Glutamatergic neuron (in vitro differentiated cells): ENCODE results near the gene ALG2. TPM values are rescaled to one million over a fixed set of nuclear protein-coding genes. Genes with fewer than 3 reads are reported as not detected.

Experiments used
- DNase-seq: peaks from one replicate; pipeline ENCODE4 v3.0.0; 2022
- H3K27ac Mint-ChIP-seq: one replicate; pipeline ENCODE4 v1.8.0; 2020; ENCODE audit warnings: mild to moderate bottlenecking, mixed read lengths, inconsistent platforms; ENCODE audit not compliant: unreplicated experiment
- H3K27me3 Mint-ChIP-seq: one replicate; pipeline ENCODE4 v1.8.0; 2020; ENCODE audit warnings: mild to moderate bottlenecking, moderate library complexity, mixed read lengths, inconsistent platforms; ENCODE audit not compliant: unreplicated experiment
- H3K36me3 Mint-ChIP-seq: one replicate; pipeline ENCODE4 v1.8.0; 2020; ENCODE audit warnings: mild to moderate bottlenecking, mixed read lengths, inconsistent platforms; ENCODE audit not compliant: unreplicated experiment
- H3K4me1 Mint-ChIP-seq: one replicate; pipeline ENCODE4 v1.8.0; 2020; ENCODE audit warnings: mild to moderate bottlenecking, low read depth, mixed read lengths, inconsistent platforms; ENCODE audit not compliant: unreplicated experiment
- H3K4me3 Mint-ChIP-seq: one replicate; pipeline ENCODE4 v1.8.0; 2020; ENCODE audit warnings: mild to moderate bottlenecking, mixed read lengths, inconsistent platforms; ENCODE audit not compliant: unreplicated experiment
- H3K9me3 Mint-ChIP-seq: one replicate; pipeline ENCODE4 v1.8.0; 2020; ENCODE audit warnings: mild to moderate bottlenecking, moderate library complexity, mixed read lengths, inconsistent platforms; ENCODE audit not compliant: unreplicated experiment
- CTCF ChIP-seq: fragments of 200-600 bp; sonication (generic); IDR thresholded peaks from one replicate; pipeline ENCODE4 v1.5.0; 2021; ENCODE audit not compliant: partially characterized antibody, unreplicated experiment
- total RNA-seq: library from RNA; stranded (reverse); fragmentation: NEBNext Ultra II Directional; extraction: Animal tissue kit (Norgen Biotek cat#: 25700); gene quantifications from one replicate; pipeline ENCODE4 v1.2.1, GENCODE V29; 2021; ENCODE audit not compliant: unreplicated experiment

The ALG2 gene
- total RNA-seq, 1 donor from 2014 or later: 19.0 TPM

DNA sequence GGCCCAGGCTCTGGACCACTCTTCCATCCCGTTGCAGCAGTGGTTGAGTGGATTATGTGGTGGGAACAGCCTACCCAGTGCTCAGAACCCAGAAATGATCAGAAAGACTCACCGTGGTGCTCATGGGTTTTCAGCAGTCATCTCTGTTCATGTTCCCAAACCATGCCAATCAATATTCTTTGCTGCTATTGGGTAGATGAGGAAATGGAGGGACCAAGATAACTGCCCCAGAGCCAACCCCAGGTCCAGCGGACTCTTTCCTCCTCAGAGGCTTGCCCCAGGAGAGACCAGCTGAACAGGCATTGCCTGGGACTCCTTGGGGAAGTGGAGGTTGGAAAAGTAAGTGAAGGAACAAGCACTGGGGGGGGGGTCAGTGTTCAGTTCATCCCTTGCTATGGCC is 38.1 kb downstream of the ALG2 start:
- no peak overlapping the region for H3K27ac Mint-ChIP-seq
- DNase-seq: no peak
- H3K4me3 Mint-ChIP-seq: no peak overlapping the region
- H3K4me1 Mint-ChIP-seq: peaks cover 9% of the 10 kb centered on the region
- TF ChIP-seq CTCF: no peak
- peaks cover 10% of the 10 kb centered on the region for H3K9me3 Mint-ChIP-seq
- H3K36me3 Mint-ChIP-seq: no peaks in the 10 kb centered on the region
- H3K27me3 Mint-ChIP-seq: peaks cover 4% of the 10 kb centered on the region

- no peak for DNase-seq
- no peak for TF ChIP-seq CTCF
- Mint-ChIP-seq H3K4me3 (no peak overlapping the region), H3K4me1 (peaks cover 9% of the 10 kb centered on the region), H3K27ac (no peak overlapping the region), H3K36me3 (no peaks in the 10 kb centered on the region), H3K9me3 (peaks cover 12% of the 10 kb centered on the region), H3K27me3 (peaks cover 4% of the 10 kb centered on the region)
Measured at GRCh38 chr9:99182356-99182755, 39.4 kb downstream of the ALG2 start.

- TF ChIP-seq CTCF: no peak
- H3K4me3 Mint-ChIP-seq: no peak overlapping the region
- H3K36me3 Mint-ChIP-seq: no peaks in the 10 kb centered on the region
- peaks cover 12% of the 10 kb centered on the region for H3K9me3 Mint-ChIP-seq
- no peak overlapping the region for H3K27ac Mint-ChIP-seq
- H3K27me3 Mint-ChIP-seq: peaks cover 4% of the 10 kb centered on the region
- H3K4me1 Mint-ChIP-seq: peaks cover 8% of the 10 kb centered on the region
- DNase-seq: no peak
Measured at GRCh38 chr9:99181621-99182020, 40.1 kb downstream of the ALG2 start.

DNA sequence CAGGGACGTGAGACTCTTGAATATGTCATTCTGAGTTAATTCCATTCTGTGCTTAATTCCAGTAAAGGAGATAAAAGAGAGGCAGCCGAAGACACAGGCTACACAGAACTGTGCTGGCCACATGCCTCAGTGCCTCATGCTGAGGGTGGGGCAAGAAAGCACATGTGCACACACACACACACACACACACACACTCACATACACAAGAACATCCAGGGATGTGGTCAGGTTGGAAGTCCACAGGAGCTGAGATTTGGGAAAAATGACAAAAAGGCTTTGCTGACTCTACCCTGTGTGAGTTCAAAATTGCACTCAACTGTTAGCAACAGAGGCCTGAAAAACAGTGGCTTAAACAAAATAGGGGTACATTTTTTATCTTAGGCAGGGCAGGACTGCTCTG is 40.5 kb downstream of the ALG2 start:
- H3K36me3 Mint-ChIP-seq: no peaks in the 10 kb centered on the region
- peaks cover 4% of the 10 kb centered on the region for H3K27me3 Mint-ChIP-seq
- no peak overlapping the region for H3K4me3 Mint-ChIP-seq
- no peak for TF ChIP-seq CTCF
- H3K27ac Mint-ChIP-seq: no peak overlapping the region
- H3K4me1 Mint-ChIP-seq: peaks cover 9% of the 10 kb centered on the region
- peaks cover 12% of the 10 kb centered on the region for H3K9me3 Mint-ChIP-seq
- DNase-seq: no peak

DNA sequence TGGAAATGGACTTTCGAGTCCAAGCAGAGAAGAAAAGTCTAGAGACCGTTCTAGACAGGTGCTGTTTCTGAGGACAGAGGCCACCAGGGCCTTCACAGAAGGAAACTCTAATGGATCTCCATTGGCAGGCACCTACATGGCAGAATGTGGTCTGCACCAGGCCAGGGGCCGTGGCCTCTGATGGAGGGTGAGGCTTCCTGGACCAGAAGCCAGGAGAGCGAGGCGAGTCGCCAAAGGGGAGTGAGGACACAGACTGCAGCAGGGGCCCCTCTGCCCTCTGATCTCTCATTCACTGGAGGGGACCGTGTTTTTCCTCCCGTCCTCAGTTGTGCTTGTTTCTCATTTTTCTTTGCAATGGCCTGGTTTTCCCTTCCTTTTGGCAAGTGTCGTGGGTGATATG is 41.1 kb downstream of the ALG2 start:
- Mint-ChIP-seq H3K4me3 (no peak overlapping the region), H3K27me3 (peaks cover under 1% of the 10 kb centered on the region), H3K36me3 (no peaks in the 10 kb centered on the region), H3K27ac (no peak overlapping the region), H3K4me1 (peaks cover 9% of the 10 kb centered on the region), H3K9me3 (peaks cover 8% of the 10 kb centered on the region)
- TF ChIP-seq CTCF: no peak
- no peak for DNase-seq
